ENCODE results near the gene TIMM22. TPM values are rescaled to one million over a fixed set of nuclear protein-coding genes. Genes with fewer than 3 reads are reported as not detected.

The TIMM22 gene
- total and polyA plus RNA-seq, 2 of the 13 experiments (the other 11 are each of a cell fraction or from before 2014, with no cell fraction given), result 6.2 to 15.5 TPM

GRCh38 chr17:1042486-1042885, 45.6 kb downstream of the TIMM22 start:
- FAIRE-seq, result no peak
- Histone ChIP-seq H4K20me1 (ENCODE audit: insufficient read depth, low read length) (no peaks in the 10 kb centered on the region), H3K9me3 (ENCODE audit: low read length) (no peaks in the 10 kb centered on the region), H3K79me2 (ENCODE audit: insufficient read depth, low read length) (no peaks in the 10 kb centered on the region), H3K27ac (ENCODE audit: extremely low read length, insufficient read depth, low read length) (no peak overlapping the region), H3K9ac (ENCODE audit: insufficient read depth, low read depth, low read length) (no peak overlapping the region), H3K27me3 (ENCODE audit: control insufficient read depth in 1 of 2, insufficient read depth in 2 of 2, low read length in 2 of 2) (no peaks in the 10 kb centered on the region), H3K36me3 (replicated peaks in 1 of 2; ENCODE audit: control insufficient read depth in 1 of 2, insufficient read depth in 2 of 2, low read length in 2 of 2) (no peaks in the 10 kb centered on the region; a peak in 1 of 5 replicates), H3K4me2 (ENCODE audit: low read depth, low read length) (no peak overlapping the region), H2AFZ (ENCODE audit: low read length) (no peak overlapping the region), H3K4me1 (ENCODE audit: insufficient read depth, low read length) (peaks cover 19% of the 10 kb centered on the region), H3K4me3 (replicated peaks in 1 of 3; ENCODE audit: insufficient read depth in 1 of 3, low read depth in 2 of 3, low read length in 3 of 3) (no peak overlapping the region)
- in situ Hi-C loops (cut with HindIII; ENCODE audit: extremely low pct_ligation_motif_present, low pct_unique_long_range_greater_than_20kb) (no loop called here), intact Hi-C loops (cut with micrococcal nuclease; ENCODE audit: unreplicated experiment) (no loop called here)
- TF ChIP-seq ZNF234 (CRISPR knock-in tag; conservative IDR thresholded peaks at IDR 0.05), result no peak
- TF ChIP-seq ZNF563 (CRISPR knock-in tag; IDR thresholded peaks at IDR 0.05), result no peak
- TF ChIP-seq EZH2 (conservative IDR thresholded peaks at IDR 0.05; ENCODE audit: low read depth, low read length), result no peak
- TF ChIP-seq ZNF724P (CRISPR knock-in tag; IDR thresholded peaks at IDR 0.05; ENCODE audit: borderline replicate concordance), result no peak
- TF ChIP-seq HDAC2 (CRISPR knock-in tag; IDR thresholded peaks at IDR 0.05), result no peak
- TF ChIP-seq SP1 (IDR thresholded peaks at IDR 0.05), result no peak
- no peak for TF ChIP-seq SP1 (CRISPR knock-in tag; IDR thresholded peaks at IDR 0.05)
- TF ChIP-seq, protein P1, sequence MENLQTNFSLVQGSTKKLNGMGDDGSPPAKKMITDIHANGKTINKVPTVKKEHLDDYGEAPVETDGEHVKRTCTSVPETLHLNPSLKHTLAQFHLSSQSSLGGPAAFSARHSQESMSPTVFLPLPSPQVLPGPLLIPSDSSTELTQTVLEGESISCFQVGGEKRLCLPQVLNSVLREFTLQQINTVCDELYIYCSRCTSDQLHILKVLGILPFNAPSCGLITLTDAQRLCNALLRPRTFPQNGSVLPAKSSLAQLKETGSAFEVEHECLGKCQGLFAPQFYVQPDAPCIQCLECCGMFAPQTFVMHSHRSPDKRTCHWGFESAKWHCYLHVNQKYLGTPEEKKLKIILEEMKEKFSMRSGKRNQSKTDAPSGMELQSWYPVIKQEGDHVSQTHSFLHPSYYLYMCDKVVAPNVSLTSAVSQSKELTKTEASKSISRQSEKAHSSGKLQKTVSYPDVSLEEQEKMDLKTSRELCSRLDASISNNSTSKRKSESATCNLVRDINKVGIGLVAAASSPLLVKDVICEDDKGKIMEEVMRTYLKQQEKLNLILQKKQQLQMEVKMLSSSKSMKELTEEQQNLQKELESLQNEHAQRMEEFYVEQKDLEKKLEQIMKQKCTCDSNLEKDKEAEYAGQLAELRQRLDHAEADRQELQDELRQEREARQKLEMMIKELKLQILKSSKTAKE (CRISPR knock-in tag; IDR thresholded peaks at IDR 0.05; ENCODE audit: borderline replicate concordance), result no peak
- TF ChIP-seq ZBED4 (CRISPR knock-in tag; IDR thresholded peaks at IDR 0.05; ENCODE audit: borderline replicate concordance), result no peak
- TF ChIP-seq MTA3 (CRISPR knock-in tag; IDR thresholded peaks at IDR 0.05), result no peak
- ATAC-seq, result no peak
- CTCF ChIA-PET (ENCODE audit: low intra/inter-chr PET ratio, low total read pairs), result no interaction called here
- WGBS (ENCODE audit: low lambda C conversion rate), result 97% methylated on average over 19 of the region's 19 CpGs
- no peak for DNase-seq (ENCODE audit: low spot score)
- POLR2A ChIA-PET, result no interaction called here
- no TSS peak for BruUV-seq (replicated peaks)
